SK-N-SH (cell line): Measurements from ENCODE around the gene MGLL. TPM values are rescaled to one million over a fixed set of nuclear protein-coding genes. Genes with fewer than 3 reads are reported as not detected.

Source experiments
- CTCF ChIA-PET: fragments of 300-600, 350-600 bp; formaldehyde crosslinking; extraction: SDS; loops from one replicate; lab custom pipeline; 2021; lab: Yijun Ruan, JAX
- POLR2A ChIA-PET: fragments of 350-600 bp; sonication (Branson Sonifier 250); formaldehyde crosslinking; extraction: SDS; loops from one replicate; lab custom pipeline; 2020; ENCODE audit warnings: antibody characterized with exemption, inconsistent platforms; lab: Yijun Ruan, JAX
- DNase-seq: peaks from one replicate; pipeline ENCODE4 v3.0.0; 2012
- H2AFZ ChIP-seq: fragments of 200-600 bp; sonication (generic); 2 replicates; pipeline ENCODE4 v1.8.1; 2016; ENCODE audit warnings: antibody characterized with exemption, mild to moderate bottlenecking, low read depth
- H3F3A ChIP-seq: fragments of 200-600 bp; sonication (generic); replicated peaks from 2 replicates; pipeline ENCODE3; 2016; ENCODE audit warnings: antibody characterized with exemption, mild to moderate bottlenecking; ENCODE audit not compliant: insufficient read depth
- H3K27ac ChIP-seq, 2 experiments: fragments of 200-500 bp in 1 of 2; fragments of 200-600 bp in 1 of 2; sonication (Bioruptor generic) in 1 of 2; sonication (generic), shearing (Covaris generic) in 1 of 2; 2 replicates each; pipeline versions ENCODE4 v1.5.1 to v1.6.1; 2014 to 2016; ENCODE audit warnings: low read depth in 2 of 2, inconsistent platforms in 1 of 2, low read length in 1 of 2, mild to moderate bottlenecking in 1 of 2, mixed read lengths in 1 of 2
- H3K27me3 ChIP-seq: fragments of 200-600 bp; sonication (generic), shearing (Covaris generic); 2 replicates; pipeline ENCODE4 v1.6.1; 2016; ENCODE audit warnings: mixed run types; ENCODE audit not compliant: insufficient read depth
- H3K36me3 ChIP-seq, 2 experiments: fragments of 200-500 bp in 1 of 2; fragments of 200-600 bp in 1 of 2; sonication (Bioruptor generic) in 1 of 2; sonication (generic) in 1 of 2; replicated peaks in 1 of 2; 2 replicates each; pipeline versions ENCODE3 to v1.5.1; 2014 to 2016; ENCODE audit warnings: low read length in 1 of 2, mild to moderate bottlenecking in 1 of 2; ENCODE audit not compliant: insufficient read depth in 2 of 2, control insufficient read depth in 1 of 2
- H3K4me1 ChIP-seq, 2 experiments: fragments of 200-500 bp in 1 of 2; fragments of 200-600 bp in 1 of 2; sonication (Bioruptor generic) in 1 of 2; sonication (generic), shearing (Covaris generic) in 1 of 2; 2 replicates each; pipeline versions ENCODE4 v1.5.1 to v1.6.1; 2014 to 2016; ENCODE audit warnings: low read depth in 1 of 2, low read length in 1 of 2, mixed run types in 1 of 2; ENCODE audit not compliant: insufficient read depth in 2 of 2, control insufficient read depth in 1 of 2
- H3K4me2 ChIP-seq: fragments of 200-600 bp; sonication (generic), shearing (Covaris generic); 2 replicates; pipeline ENCODE4 v1.6.1; 2017; ENCODE audit warnings: mixed run types
- H3K4me3 ChIP-seq, 2 experiments: fragments of 200-500 bp in 1 of 2; fragments of 200-600 bp in 1 of 2; sonication (Bioruptor generic) in 1 of 2; sonication (generic), shearing (Covaris generic) in 1 of 2; 2 replicates each; pipeline versions ENCODE4 v1.5.1 to v1.8.1; 2014 to 2016; ENCODE audit warnings: low read depth in 2 of 2, inconsistent platforms in 1 of 2, low read length in 1 of 2, mild to moderate bottlenecking in 1 of 2, mixed read lengths in 1 of 2, moderate library complexity in 1 of 2
- H3K79me2 ChIP-seq: fragments of 200-600 bp; sonication (generic); 2 replicates; pipeline ENCODE4 v1.8.1; 2017; ENCODE audit warnings: mild to moderate bottlenecking; ENCODE audit not compliant: insufficient read depth
- H3K9ac ChIP-seq: fragments of 200-600 bp; sonication (generic); 2 replicates; pipeline ENCODE4 v1.6.1; 2017; ENCODE audit warnings: mixed run types
- H3K9me2 ChIP-seq: fragments of 200-600 bp; sonication (generic); 2 replicates; pipeline ENCODE4 v1.6.1; 2017; ENCODE audit warnings: mixed run types
- H3K9me3 ChIP-seq: fragments of 200-600 bp; sonication (generic); 2 replicates; pipeline ENCODE4 v1.6.1; 2017; ENCODE audit warnings: mixed run types, mild to moderate bottlenecking, moderate library complexity
- H4K20me1 ChIP-seq: fragments of 200-600 bp; sonication (generic); 2 replicates; pipeline ENCODE4 v1.6.1; 2017; ENCODE audit warnings: mild to moderate bottlenecking, mixed run types; ENCODE audit not compliant: insufficient read depth
- CHD2 ChIP-seq: fragments of 150-350 bp; IDR thresholded peaks from 2 replicates; pipeline ENCODE4 v1.6.1; 2018; ENCODE audit warnings: low read length; ENCODE audit not compliant: partially characterized antibody
- CTCF ChIP-seq: fragments of 200-600 bp; sonication (generic); IDR thresholded peaks from 2 replicates; pipeline ENCODE4 v1.6.1; 2017; ENCODE audit warnings: antibody characterized with exemption, mild to moderate bottlenecking, moderate library complexity
- EP300 ChIP-seq, 2 experiments: IDR thresholded peaks; 2 replicates each; pipeline versions ENCODE4 v1.4.0 to v1.6.1; 2012; ENCODE audit warnings: borderline replicate concordance in 1 of 2, low read depth in 1 of 2, low read length in 1 of 2
- FOSL2 ChIP-seq: IDR thresholded peaks from 2 replicates; pipeline ENCODE4 v1.4.0; 2012; ENCODE audit warnings: low read depth, mild to moderate bottlenecking, moderate library complexity, borderline replicate concordance
- FOXJ3 ChIP-seq: sonication (generic); formaldehyde crosslinking; IDR thresholded peaks from 2 replicates; pipeline ENCODE4 v1.5.1; 2020; ENCODE audit warnings: mild to moderate bottlenecking, missing genetic modification reagents
- GABPA ChIP-seq: IDR thresholded peaks from 2 replicates; pipeline ENCODE4 v1.4.0; 2012; ENCODE audit warnings: low read depth, mild to moderate bottlenecking
- GATA2 ChIP-seq: sonication (generic); formaldehyde crosslinking; IDR thresholded peaks from 2 replicates; pipeline ENCODE4 v1.5.0; 2020; ENCODE audit warnings: mild to moderate bottlenecking, missing genetic modification reagents
- IRF3 ChIP-seq: fragments of 150-350 bp; IDR thresholded peaks from 2 replicates; pipeline ENCODE4 v1.6.1; 2016; ENCODE audit warnings: mild to moderate bottlenecking, low read depth, low read length
- JUND ChIP-seq: IDR thresholded peaks from 2 replicates; pipeline ENCODE4 v1.4.0; 2012
- MEF2A ChIP-seq: IDR thresholded peaks from 2 replicates; pipeline ENCODE4 v1.4.0; 2012; ENCODE audit warnings: low read depth, borderline replicate concordance
- MXI1 ChIP-seq: IDR thresholded peaks from 2 replicates; pipeline ENCODE4 v1.6.1; 2012; ENCODE audit warnings: mild to moderate bottlenecking, low read depth, low read length, improper control_type of control experiment
- NFIC ChIP-seq: IDR thresholded peaks from 2 replicates; pipeline ENCODE4 v1.4.0; 2012; ENCODE audit warnings: borderline replicate concordance
- NRF1 ChIP-seq: IDR thresholded peaks from 2 replicates; pipeline ENCODE4 v1.6.1; 2012; ENCODE audit warnings: low read depth, mild to moderate bottlenecking, low read length
- RCOR1 ChIP-seq: fragments of 150-350 bp; IDR thresholded peaks from 2 replicates; pipeline ENCODE4 v1.6.1; 2017; ENCODE audit warnings: antibody characterized with exemption, low read length
- REST ChIP-seq: IDR thresholded peaks from 2 replicates; pipeline ENCODE4 v1.6.1; 2012; ENCODE audit warnings: mild to moderate bottlenecking, low read depth, low read length, moderate library complexity
- RFX5 ChIP-seq: IDR thresholded peaks from 2 replicates; pipeline ENCODE4 v1.6.1; 2012; ENCODE audit warnings: mild to moderate bottlenecking, improper control_type of control experiment, low read length
- SIN3A ChIP-seq: IDR thresholded peaks from 2 replicates; pipeline ENCODE4 v1.6.1; 2012; ENCODE audit warnings: low read depth, mild to moderate bottlenecking, low read length, moderate library complexity, borderline replicate concordance
- SMC3 ChIP-seq: IDR thresholded peaks from 2 replicates; pipeline ENCODE4 v1.6.1; 2012; ENCODE audit warnings: low read depth, low read length, improper control_type of control experiment
- TAF1 ChIP-seq: IDR thresholded peaks from 2 replicates; pipeline ENCODE4 v1.6.1; 2012; ENCODE audit warnings: low read depth, mild to moderate bottlenecking, low read length, moderate library complexity, borderline replicate concordance
- TCF12 ChIP-seq: IDR thresholded peaks from 2 replicates; pipeline ENCODE4 v1.4.0; 2012
- TEAD4 ChIP-seq: IDR thresholded peaks from 2 replicates; pipeline ENCODE4 v1.4.0; 2012; ENCODE audit warnings: mild to moderate bottlenecking, borderline replicate concordance; ENCODE audit not compliant: insufficient read depth
- YY1 ChIP-seq: IDR thresholded peaks from 2 replicates; pipeline ENCODE4 v1.4.0; 2012; ENCODE audit warnings: low read depth, mild to moderate bottlenecking
- WGBS: methylation state at CpG from one replicate; pipeline ENCODE4 v1.1.6; 2017; ENCODE audit warnings: low lambda C conversion rate; 5-methylcytosine and 5-hydroxymethylcytosine counted together
- polyA plus RNA-seq, 3 experiments: library from polyadenylated mRNA; depleted of rRNA; stranded (reverse); fragments of >200 nt; gene quantifications; 2 replicates each; pipeline ENCODE4 v1.2.3, GENCODE V29; 2012

MGLL gene
- polyA plus RNA-seq, 1 of the 3 experiments (the other 2 are of a cell fraction) = 2.2 TPM

- TF ChIP-seq CTCF (no peak), FOSL2 (no peak), TEAD4 (no peak), TCF12 (no peak), NFIC (no peak)
Observed at GRCh38 chr3:127753898-127754410, 68.4 kb downstream of the MGLL start (continued).

- Histone ChIP-seq H3K27me3 (no peaks in the 10 kb centered on the region), H3K4me3 (no peak overlapping the region), H3K79me2 (no peaks in the 10 kb centered on the region), H3K9me2 (no peaks in the 10 kb centered on the region), H3F3A (peaks cover 7% of the 10 kb centered on the region), H3K9me3 (no peaks in the 10 kb centered on the region), H3K36me3 (no peaks in the 10 kb centered on the region), H3K4me1 (peaks cover 25 to 27% of the 10 kb centered on the region in 2 experiments; a peak in 2 of 4 replicates), H2AFZ (no peak overlapping the region), H3K4me2 (no peak overlapping the region), H4K20me1 (no peaks in the 10 kb centered on the region), H3K9ac (no peak overlapping the region), H3K27ac (no peak overlapping the region)
- WGBS = 100% methylated on average over 3 of the region's 7 CpGs
- TF ChIP-seq SIN3A = no peak
- TF ChIP-seq CHD2 = no peak
- TF ChIP-seq IRF3 = no peak
- TF ChIP-seq TAF1 = no peak
- no peak for TF ChIP-seq EP300 (IDR thresholded peaks at IDR 0.05; ENCODE audit: borderline replicate concordance in 1 of 2, low read depth in 1 of 2, low read length in 1 of 2)
- TF ChIP-seq JUND = no peak
- no peak for TF ChIP-seq GABPA
- no peak for TF ChIP-seq MEF2A
- no peak for TF ChIP-seq RFX5
- no peak for TF ChIP-seq FOXJ3 (CRISPR knock-in tag)
- no peak for TF ChIP-seq TCF12
- no peak for TF ChIP-seq MXI1
- TF ChIP-seq RCOR1 = no peak
- TF ChIP-seq SMC3 = no peak
- TF ChIP-seq YY1 = no peak
- no peak for TF ChIP-seq TEAD4
- TF ChIP-seq NRF1 = no peak
- no peak for TF ChIP-seq CTCF
- no peak for TF ChIP-seq GATA2
- TF ChIP-seq REST = no peak
- ChIA-PET POLR2A (no interaction called here), CTCF (interaction anchor here (0.8 kb wide), 1 partner anchor 206 kb away, joined by 3 read pairs; no protein-coding TSS in a partner anchor)
- no peak for DNase-seq
Observed at GRCh38 chr3:127753338-127753737, 69.0 kb downstream of the MGLL start.
